A549 treated with Hydrocortisone at 1 μM for 4 hours (cell line): ENCODE data around the gene ABHD6. TPM values are rescaled to one million over a fixed set of nuclear protein-coding genes. Genes with fewer than 3 reads are reported as not detected.

Experiments
- total RNA-seq: library from RNA; stranded (reverse); fragments of 200-300 nt; extraction: Qiagen RNA extraction; gene quantifications from 5 replicates; pipeline ENCODE4 v1.2.3, GENCODE V29; 2022

Gene ABHD6, protein sequence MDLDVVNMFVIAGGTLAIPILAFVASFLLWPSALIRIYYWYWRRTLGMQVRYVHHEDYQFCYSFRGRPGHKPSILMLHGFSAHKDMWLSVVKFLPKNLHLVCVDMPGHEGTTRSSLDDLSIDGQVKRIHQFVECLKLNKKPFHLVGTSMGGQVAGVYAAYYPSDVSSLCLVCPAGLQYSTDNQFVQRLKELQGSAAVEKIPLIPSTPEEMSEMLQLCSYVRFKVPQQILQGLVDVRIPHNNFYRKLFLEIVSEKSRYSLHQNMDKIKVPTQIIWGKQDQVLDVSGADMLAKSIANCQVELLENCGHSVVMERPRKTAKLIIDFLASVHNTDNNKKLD
- total RNA-seq: 10.0 to 11.0 TPM (median 10.1 TPM) in 5 replicates

DNA sequence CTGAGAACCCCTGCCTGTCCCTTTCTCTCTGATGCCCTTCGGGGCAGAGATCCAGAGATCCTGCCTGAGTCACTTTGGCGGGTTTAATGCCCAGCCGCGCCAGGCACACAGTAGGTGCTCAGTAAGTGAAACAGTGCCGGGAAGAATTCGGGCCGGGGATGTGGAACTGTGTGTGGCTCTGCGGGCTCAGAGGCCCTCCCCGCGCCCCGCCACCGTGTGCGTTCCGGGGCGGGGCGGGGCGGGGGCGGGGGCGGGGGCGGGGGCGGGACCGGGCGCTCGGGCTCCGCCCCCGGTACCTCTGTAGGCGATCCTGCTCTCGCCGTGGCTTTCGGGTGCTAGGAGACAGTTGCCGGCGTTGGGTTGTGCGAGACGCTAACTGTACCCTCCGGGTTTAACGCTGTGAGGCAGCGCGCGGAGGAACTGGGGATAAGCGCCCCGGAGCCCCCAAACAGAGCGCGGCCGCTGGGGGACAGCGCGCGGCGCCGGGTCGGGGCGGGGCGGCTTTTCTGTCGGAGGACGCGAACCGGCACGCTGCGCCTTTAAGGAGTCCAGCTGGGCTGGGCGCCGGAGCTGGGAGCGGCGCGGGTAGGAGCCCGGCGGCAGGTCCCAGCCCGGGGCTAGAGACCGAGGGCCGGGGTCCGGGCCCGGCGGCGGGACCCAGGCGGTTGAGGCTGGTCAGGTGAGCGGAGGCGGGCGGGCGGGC lies at the start of gene ABHD6:
Gene ABHD6, plus strand, starts transcription at position 555 of the 703 bp plus-strand sequence. CDS start 18,795 bp downstream, outside the sequence.

DNA sequence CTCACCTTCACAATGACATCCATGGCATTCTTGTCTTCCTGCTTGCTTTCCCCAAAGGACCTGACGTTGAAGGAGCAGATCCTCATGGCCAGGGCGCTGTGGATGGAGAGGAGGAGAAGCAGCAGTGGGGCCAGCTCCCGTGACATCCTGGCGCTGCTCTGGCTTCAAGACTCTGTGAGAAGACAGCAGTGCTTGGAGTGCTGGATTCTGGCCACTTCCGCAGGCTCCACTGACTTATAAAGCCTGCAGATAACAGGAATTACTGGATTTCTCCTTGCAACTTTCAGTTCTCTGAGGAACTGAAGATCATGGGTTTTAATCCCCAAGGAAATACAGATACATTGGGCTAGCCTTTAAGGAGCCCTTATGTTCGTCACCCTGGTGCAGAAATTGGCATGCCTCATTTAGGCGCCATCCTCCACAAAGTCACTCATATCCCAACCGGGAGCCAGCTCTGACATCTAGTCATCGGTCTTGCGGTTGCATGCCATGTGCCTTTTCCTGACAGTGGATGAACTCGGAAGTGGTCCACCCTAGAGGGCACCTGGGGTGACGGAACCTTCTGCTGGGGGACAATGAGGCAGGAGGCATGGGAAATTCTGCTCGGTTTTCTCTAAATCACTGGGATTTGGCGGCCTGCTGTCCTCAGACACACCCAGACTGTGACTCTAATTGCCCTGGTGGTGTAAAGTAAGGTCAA lies 26.7 kb upstream of the ABHD6 start, which contains the start of gene DNASE1L3:
Gene DNASE1L3, minus strand, starts transcription at position 212 of the 700 bp plus-strand sequence. Its CDS starts 66 bp downstream, at position 146.

DNA sequence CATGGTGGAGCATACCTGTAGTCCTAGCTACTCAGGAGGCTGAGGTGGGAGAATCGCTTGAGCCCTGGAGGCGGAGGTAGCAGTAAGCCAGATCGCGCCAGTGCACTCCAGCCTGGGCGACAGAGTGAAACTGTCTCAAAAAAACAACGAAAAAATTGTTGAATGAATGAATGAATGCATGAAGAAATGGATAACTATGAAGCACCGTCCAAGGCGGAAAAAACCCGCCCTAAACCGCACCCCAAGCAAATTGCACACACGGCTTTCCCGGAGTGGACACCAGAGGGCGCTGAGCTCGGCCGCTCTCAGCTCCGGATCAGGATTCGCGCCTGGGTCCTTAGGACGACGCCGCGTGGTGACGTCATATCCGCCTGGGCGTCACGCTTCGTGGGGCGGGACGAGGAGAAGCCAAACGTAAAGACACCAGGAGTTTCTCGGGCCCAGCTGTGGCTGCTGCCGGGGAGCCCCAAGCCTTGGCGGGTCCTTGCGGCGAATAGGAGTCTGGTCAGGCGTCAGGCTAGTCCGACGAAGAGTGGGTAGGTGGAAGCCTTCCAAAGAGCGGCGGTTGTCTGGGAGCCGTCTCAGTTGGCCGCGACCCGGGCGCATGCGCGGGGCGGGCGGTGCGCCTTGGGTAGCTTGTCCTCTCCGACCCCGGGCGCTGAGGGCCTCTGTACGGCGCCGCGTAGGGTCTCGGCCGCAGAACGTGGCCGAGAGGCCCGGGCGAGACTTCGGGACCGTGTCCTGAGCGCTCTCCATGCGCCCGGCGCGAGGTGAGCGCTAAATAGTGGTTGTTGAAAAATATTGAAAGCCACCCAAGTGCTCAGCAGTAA lies 68.5 kb downstream of the ABHD6 start, which contains the start of the genes HTD2 and RPP14:
Gene HTD2, plus strand, starts transcription at position 639 of the 830 bp plus-strand sequence. CDS start 11,094 bp downstream, outside the sequence.
Gene RPP14, plus strand, starts transcription at position 364 of the 830 bp plus-strand sequence. CDS start 4,085 bp downstream, outside the sequence.

DNA sequence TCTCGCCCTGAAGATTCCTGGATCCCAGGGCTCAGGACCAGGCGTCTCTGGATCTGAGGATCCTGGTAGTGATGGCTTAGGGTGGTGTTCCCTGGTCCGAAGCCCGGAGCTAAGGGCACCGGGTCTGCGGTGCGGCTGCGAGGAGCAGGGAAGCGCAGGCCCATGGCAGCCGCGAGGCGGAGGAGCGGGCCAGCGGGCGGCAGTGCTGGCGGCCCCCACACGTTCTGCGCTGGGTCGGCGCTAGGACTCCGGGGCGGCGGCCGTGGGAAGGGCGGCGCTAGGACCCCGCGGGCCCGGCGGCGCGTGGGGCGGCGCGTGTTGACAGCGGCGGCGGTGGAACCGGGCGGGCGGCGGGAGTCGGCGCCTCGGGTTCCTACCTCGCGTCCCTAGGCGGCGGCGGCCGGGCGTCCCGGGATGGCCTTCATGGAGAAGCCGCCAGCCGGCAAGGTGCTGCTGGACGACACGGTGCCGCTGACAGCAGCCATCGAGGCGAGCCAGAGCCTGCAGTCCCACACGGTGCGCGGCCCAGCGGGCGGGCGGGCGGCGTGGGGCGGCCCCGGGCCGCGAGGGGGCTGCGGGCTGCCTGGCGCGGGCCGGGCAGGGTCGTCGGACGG lies 95.1 kb downstream of the ABHD6 start, which contains the start of gene PXK:
Gene PXK, plus strand, starts transcription at position 318 of the 614 bp plus-strand sequence. Its CDS starts 97 bp downstream, at position 415.

Other genes starting within 250 kb of the ABHD6 start
- 333 to 430 TPM (median 360 TPM) in 5 replicates for gene FLNB, start 229.4 kb upstream of the ABHD6 start, total RNA-seq
- 0.22 to 0.31 TPM in 2 of 5 replicates, not detected in the others for gene DNASE1L3, start 26.8 kb upstream of the ABHD6 start, total RNA-seq
- 9.8 to 13.6 TPM (median 10.2 TPM) in 5 replicates for gene RPP14, start 68.5 kb downstream of the ABHD6 start, total RNA-seq
- gene HTD2, start 68.7 kb downstream of the ABHD6 start, total RNA-seq: 5.0 to 7.4 TPM (median 6.7 TPM) in 5 replicates
- gene PXK, start 95.1 kb downstream of the ABHD6 start, total RNA-seq: 4.5 to 6.6 TPM (median 5.7 TPM) in 5 replicates
- 54.3 to 63.3 TPM (median 59.3 TPM) in 5 replicates for gene PDHB, start 196.0 kb downstream of the ABHD6 start, total RNA-seq